Ovary (tissue), 3 donors: ENCODE results near the gene KAT14.

Experiments
- CTCF ChIP-seq, 3 donors: fragments of 450-650 bp in 2 of 3; fragments of 200-600 bp in 1 of 3; IDR thresholded peaks; one replicate each; pipeline versions ENCODE4 v1.5.1 to v1.8.0; 2016 to 2022; ENCODE audit warnings: antibody characterized with exemption in 3 of 3, mild to moderate bottlenecking in 1 of 3
- POLR2A ChIP-seq: fragments of 450-650 bp; IDR thresholded peaks from one replicate; pipeline ENCODE4 v1.6.1; 2017; ENCODE audit warnings: antibody characterized with exemption, mild to moderate bottlenecking, moderate library complexity
- donor health status: DM: no; HTN: no; CAD: no.

- TF ChIP-seq CTCF (IDR thresholded peaks at IDR 0.05), result no peak
- no peak for TF ChIP-seq POLR2A
Observed at GRCh38 chr20:18132663-18133062, 5.0 kb upstream of the KAT14 start.
